RWPE2 (cell line): ENCODE measurements around the gene CCDC184.
A peak's percentile ranks its signal among the peaks of the same experiment; 100 is the strongest.
"Not testable (repeated sequence)": the region's sequence is repeated elsewhere in the genome, so short reads cannot be mapped to it uniquely, and the experiment has no call there.

Experiments
- ATAC-seq: fragments of 200-7000 bp; cut with Tn5 transposase; 3 replicates; pipeline ENCODE4 v1.9.1; 2021; ENCODE audit warnings: low read depth
- DNase-seq: peaks from one replicate; pipeline ENCODE4 v3.0.0-alpha.2; 2020; ENCODE audit warnings: low spot score
- H3K27ac ChIP-seq: fragments of 450-650 bp; 2 replicates; pipeline ENCODE4 v1.5.1; 2017; ENCODE audit warnings: mild to moderate bottlenecking; ENCODE audit not compliant: poor library complexity, severe bottlenecking
- H3K27me3 ChIP-seq: fragments of 250-450 bp; sonication (Bioruptor Pico); 2 replicates; pipeline ENCODE4 v1.5.1; 2021; ENCODE audit warnings: mild to moderate bottlenecking, moderate library complexity; ENCODE audit not compliant: insufficient read depth, poor library complexity, severe bottlenecking
- H3K36me3 ChIP-seq: fragments of 250-450 bp; sonication (Bioruptor Pico); 2 replicates; pipeline ENCODE4 v1.5.1; 2020; ENCODE audit warnings: low read depth, mild to moderate bottlenecking, moderate library complexity
- H3K4me1 ChIP-seq: fragments of 250-450 bp; sonication (Bioruptor Pico); 2 replicates; pipeline ENCODE4 v1.5.1; 2021; ENCODE audit warnings: mild to moderate bottlenecking, moderate library complexity; ENCODE audit not compliant: insufficient read depth, poor library complexity, severe bottlenecking
- H3K4me3 ChIP-seq: fragments of 250-450 bp; sonication (Bioruptor Pico); 2 replicates; pipeline ENCODE4 v1.5.1; 2021; ENCODE audit warnings: mild to moderate bottlenecking, moderate library complexity; ENCODE audit not compliant: severe bottlenecking
- H3K9me3 ChIP-seq: fragments of 250-450 bp; sonication (Bioruptor Pico); 2 replicates; pipeline ENCODE4 v1.5.1; 2021; ENCODE audit warnings: mild to moderate bottlenecking, moderate library complexity; ENCODE audit not compliant: severe bottlenecking
- CTCF ChIP-seq: fragments of 450-650 bp; IDR thresholded peaks from one replicate; pipeline ENCODE4 v1.5.1; 2017; ENCODE audit warnings: mild to moderate bottlenecking, moderate library complexity; ENCODE audit not compliant: poor library complexity, severe bottlenecking

The CCDC184 gene

GRCh38 chr12:48151103-48151771 is 32.2 kb upstream of the CCDC184 start:
- H3K4me3 ChIP-seq, result no peak overlapping the region
- 0 out of 3 replicates have a peak, but pooled peaks have one; percentile 29 for ATAC-seq
- no peaks in the 10 kb centered on the region for H3K27me3 ChIP-seq
- no peak overlapping the region for H3K27ac ChIP-seq
- TF ChIP-seq CTCF, result no peak
- peaks cover 60% of the 10 kb centered on the region for H3K36me3 ChIP-seq
- no peak for DNase-seq
- no peaks in the 10 kb centered on the region for H3K9me3 ChIP-seq
- H3K4me1 ChIP-seq, result no peaks in the 10 kb centered on the region

GRCh38 chr12:48155786-48156185 is 27.7 kb upstream of the CCDC184 start:
- H3K4me3 ChIP-seq, DNase-seq, H3K27me3 ChIP-seq, ATAC-seq, H3K4me1 ChIP-seq, H3K9me3 ChIP-seq, H3K27ac ChIP-seq: not testable (repeated sequence)
- H3K36me3 ChIP-seq, result peaks cover 30% of the 10 kb centered on the region

GRCh38 chr12:48156652-48157017 is 26.8 kb upstream of the CCDC184 start:
- no peaks in the 10 kb centered on the region for H3K9me3 ChIP-seq
- TF ChIP-seq CTCF, result no peak
- peaks cover 22% of the 10 kb centered on the region for H3K36me3 ChIP-seq
- DNase-seq (no peak), ATAC-seq (no peak)
- H3K27me3 ChIP-seq, result no peaks in the 10 kb centered on the region
- H3K4me1 ChIP-seq, result peaks cover 5% of the 10 kb centered on the region
- no peak overlapping the region for H3K27ac ChIP-seq
- peak overlapping the region; percentile 71 for H3K4me3 ChIP-seq

GRCh38 chr12:48157018-48157888 is 26.2 kb upstream of the CCDC184 start, which contains the start of gene ASB8:
Gene ASB8 (minus strand): TSS chr12:48157515. CDS start chr12:48153496, 4,019 bp downstream.
- Histone ChIP-seq H3K27ac (no peak within 1 kb of the TSS), H3K36me3 (peaks cover 19% of the 10 kb centered on the region), H3K9me3 (no peaks in the 10 kb centered on the region), H3K4me1 (peaks cover 5% of the 10 kb centered on the region), H3K27me3 (no peaks in the 10 kb centered on the region), H3K4me3 (peak within 1 kb of the TSS; percentile 71)
- TF ChIP-seq CTCF, result peak; percentile 54
- peak; percentile 91 for ATAC-seq
- DNase-seq, result peak; percentile 96

GRCh38 chr12:48157889-48158370 is 25.5 kb upstream of the CCDC184 start:
- H3K9me3 ChIP-seq, result no peaks in the 10 kb centered on the region
- H3K36me3 ChIP-seq, result peaks cover 13% of the 10 kb centered on the region
- DNase-seq (no peak), ATAC-seq (no peak)
- H3K27ac ChIP-seq, result no peak overlapping the region
- H3K27me3 ChIP-seq, result no peaks in the 10 kb centered on the region
- no peak for TF ChIP-seq CTCF
- H3K4me1 ChIP-seq, result peaks cover 5% of the 10 kb centered on the region
- H3K4me3 ChIP-seq, result peak overlapping the region; percentile 71
